ENCODE measurements around the gene BCL11B. TPM values are rescaled to one million over a fixed set of nuclear protein-coding genes. Genes with fewer than 3 reads are reported as not detected.

BCL11B gene
- polyA plus RNA-seq, 1 experiment, result not detected

DNA sequence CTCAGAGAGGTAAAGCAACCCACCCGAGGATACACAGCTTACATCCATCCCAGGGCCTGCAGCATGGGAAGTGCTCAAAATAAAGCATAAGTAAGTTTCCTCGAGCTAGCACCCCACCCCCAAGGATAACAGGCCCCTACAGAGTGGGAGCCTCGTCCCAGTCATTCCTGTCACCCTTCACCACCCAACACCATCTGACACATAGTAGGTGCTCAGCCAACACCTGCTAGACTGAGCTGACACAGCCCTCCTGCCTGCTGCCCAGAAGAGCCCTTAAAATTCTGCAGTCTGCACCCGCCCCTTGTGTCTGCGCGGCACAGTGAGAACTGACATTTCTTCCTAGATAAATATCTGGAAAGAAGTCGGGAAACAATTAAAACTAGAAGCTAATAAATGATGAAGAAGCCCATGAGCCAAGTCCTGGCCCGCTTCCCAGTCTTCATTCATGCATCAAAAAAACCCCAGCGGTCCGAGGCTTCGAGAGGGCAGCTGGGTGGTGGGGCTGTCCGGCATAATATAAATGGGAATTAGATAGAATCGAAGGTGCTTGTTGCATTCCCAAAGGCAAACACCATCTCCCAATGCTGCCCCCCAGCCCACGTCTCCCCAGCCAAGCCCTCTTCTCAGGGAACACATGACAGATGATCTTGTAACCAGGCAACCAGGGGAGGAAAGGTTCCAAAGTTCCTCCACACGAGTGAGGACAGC, 76.2 kb downstream of the BCL11B start:
- TF ChIP-seq CTCF (IDR thresholded peaks at IDR 0.05; ENCODE audit: insufficient read depth, low read depth, low read length), result no peak
- ChIA-PET POLR2A (no interaction called here), CTCF (no interaction called here)
- no peak for DNase-seq (ENCODE audit: low read depth)
- Histone ChIP-seq H3K27me3 (ENCODE audit: control insufficient read depth, insufficient read depth, low read length) (no peaks in the 10 kb centered on the region), H3K36me3 (ENCODE audit: control insufficient read depth, insufficient read depth, low read length) (no peaks in the 10 kb centered on the region), H3K4me3 (ENCODE audit: low read depth, low read length) (no peak overlapping the region)

- ChIA-PET POLR2A (no interaction called here), CTCF (no interaction called here)
- no peak for DNase-seq (ENCODE audit: low read depth)
- Histone ChIP-seq H3K4me3 (ENCODE audit: low read depth, low read length) (no peak overlapping the region), H3K27me3 (ENCODE audit: control insufficient read depth, insufficient read depth, low read length) (no peaks in the 10 kb centered on the region), H3K36me3 (ENCODE audit: control insufficient read depth, insufficient read depth, low read length) (no peaks in the 10 kb centered on the region)
- no peak for TF ChIP-seq CTCF (IDR thresholded peaks at IDR 0.05; ENCODE audit: insufficient read depth, low read depth, low read length)
Measured at GRCh38 chr14:99194736-99195135, 77.3 kb downstream of the BCL11B start.

DNA sequence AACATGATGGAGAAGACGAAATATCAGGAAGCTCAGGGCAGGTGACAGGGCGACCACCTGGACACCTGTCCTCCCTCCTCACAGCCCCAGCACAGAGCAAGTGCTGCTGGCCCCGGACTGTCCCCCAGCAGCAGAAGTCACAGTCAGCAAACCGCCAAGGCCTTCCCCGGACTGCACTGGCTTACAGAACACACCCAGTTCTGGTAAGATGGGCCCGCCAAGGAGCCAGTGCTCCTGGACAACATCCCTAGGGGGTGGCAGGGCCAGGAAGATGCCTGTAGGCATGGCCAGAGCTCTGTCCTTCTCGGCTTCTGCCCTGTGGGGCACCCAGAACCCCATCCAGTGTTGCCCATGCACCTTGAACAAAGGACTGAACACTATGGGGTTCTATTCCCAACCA, 77.9 kb downstream of the BCL11B start:
- ChIA-PET CTCF (no interaction called here), POLR2A (no interaction called here)
- Histone ChIP-seq H3K4me3 (ENCODE audit: low read depth, low read length) (no peak overlapping the region), H3K27me3 (ENCODE audit: control insufficient read depth, insufficient read depth, low read length) (no peaks in the 10 kb centered on the region), H3K36me3 (ENCODE audit: control insufficient read depth, insufficient read depth, low read length) (no peaks in the 10 kb centered on the region)
- no peak for TF ChIP-seq CTCF (IDR thresholded peaks at IDR 0.05; ENCODE audit: insufficient read depth, low read depth, low read length)
- no peak for DNase-seq (ENCODE audit: low read depth)

DNA sequence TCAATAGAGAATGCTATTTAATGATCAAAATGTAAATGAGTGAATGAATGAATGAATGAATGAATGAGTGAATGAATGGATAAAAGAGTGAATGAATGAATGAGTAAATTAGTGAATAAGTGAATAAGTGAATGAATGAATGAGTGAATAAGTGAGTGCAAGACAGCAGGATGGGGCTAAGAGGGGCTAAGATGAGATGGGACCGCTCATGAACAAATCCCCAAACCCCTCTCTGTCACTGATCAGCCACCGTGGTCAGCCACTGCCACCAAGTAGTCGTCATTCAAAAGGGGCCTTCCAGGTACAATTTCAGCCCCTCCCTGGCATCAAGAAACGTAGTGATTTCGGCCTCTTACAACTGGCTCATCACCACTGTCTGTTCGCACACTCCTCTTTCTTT, 79.2 kb downstream of the BCL11B start:
- POLR2A ChIA-PET, result no interaction called here
- Histone ChIP-seq H3K4me3 (ENCODE audit: low read depth, low read length) (no peak overlapping the region), H3K27me3 (ENCODE audit: control insufficient read depth, insufficient read depth, low read length) (no peaks in the 10 kb centered on the region), H3K36me3 (ENCODE audit: control insufficient read depth, insufficient read depth, low read length) (no peaks in the 10 kb centered on the region)
- no peak for DNase-seq (ENCODE audit: low read depth)
- CTCF ChIA-PET, result no interaction called here
- TF ChIP-seq CTCF (IDR thresholded peaks at IDR 0.05; ENCODE audit: insufficient read depth, low read depth, low read length), result no peak

DNA sequence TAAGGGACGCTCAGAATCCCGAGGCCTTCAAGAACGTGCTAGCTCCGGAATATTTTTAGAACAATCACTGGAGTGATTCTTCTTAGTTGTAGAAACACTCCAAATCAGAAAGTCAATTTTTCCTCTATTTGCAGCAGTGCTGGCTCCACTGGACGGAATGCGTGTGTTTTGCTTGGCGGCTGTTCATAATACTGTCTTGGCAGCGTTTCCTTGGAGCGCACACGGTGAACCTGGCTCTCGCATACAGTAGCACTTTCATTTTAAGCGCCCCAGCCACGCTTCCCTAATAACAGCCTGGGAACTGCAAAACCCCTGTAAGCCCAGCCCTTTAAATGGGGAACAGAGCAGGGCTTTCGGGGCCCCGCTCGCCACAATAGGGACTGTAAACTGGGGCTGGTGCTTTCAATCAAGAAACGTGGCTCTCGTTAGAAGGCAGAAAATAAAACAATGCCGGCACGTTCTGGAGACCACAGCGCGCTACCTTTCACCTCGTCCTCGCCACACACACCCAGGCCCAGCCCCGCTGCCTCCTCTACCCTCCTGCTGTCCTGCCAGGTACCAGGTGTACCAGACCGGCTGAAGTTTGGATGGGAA, 79.9 kb downstream of the BCL11B start:
- TF ChIP-seq CTCF (IDR thresholded peaks at IDR 0.05; ENCODE audit: insufficient read depth, low read depth, low read length), result no peak
- CTCF ChIA-PET, result interaction anchor here (1.0 kb wide), 1 partner anchor 13 kb away, joined by 3 read pairs; no protein-coding TSS in a partner anchor
- Histone ChIP-seq H3K4me3 (ENCODE audit: low read depth, low read length) (peak overlapping the region; percentile 16; the same call in 1 of the 2 replicates), H3K27me3 (ENCODE audit: control insufficient read depth, insufficient read depth, low read length) (no peaks in the 10 kb centered on the region), H3K36me3 (ENCODE audit: control insufficient read depth, insufficient read depth, low read length) (no peaks in the 10 kb centered on the region)
- POLR2A ChIA-PET, result no interaction called here
- DNase-seq (ENCODE audit: low read depth), result peak; percentile 2

Measured in BJ (cell line).